ENCODE results near the gene VASH1. TPM values are rescaled to one million over a fixed set of nuclear protein-coding genes. Genes with fewer than 3 reads are reported as not detected.

The VASH1 gene
- total RNA-seq, 1 donor from 2014 or later, result 6.3 TPM

DNA sequence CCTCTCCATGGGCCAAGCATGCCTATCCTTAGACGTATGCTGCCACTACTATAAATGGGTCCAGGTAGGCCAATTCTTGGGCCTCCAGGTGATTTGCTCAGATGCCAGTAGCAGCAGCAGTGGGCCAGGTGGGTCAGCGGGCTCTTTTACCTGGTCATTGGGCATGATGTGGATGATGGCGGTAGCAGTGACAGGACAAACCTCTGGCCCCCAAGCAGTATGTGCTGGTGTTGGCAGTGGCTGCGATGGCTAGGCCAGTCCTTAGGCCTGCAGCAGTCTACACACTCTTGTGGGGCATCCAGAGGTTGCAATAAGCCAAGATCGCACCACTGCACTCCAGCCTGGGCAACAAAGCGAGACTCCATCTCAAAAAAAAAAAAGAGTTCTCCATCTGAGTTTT lies 19.1 kb upstream of the VASH1 start:
- no peak for DNase-seq (ENCODE audit: low read depth in 2 of 2)

DNA sequence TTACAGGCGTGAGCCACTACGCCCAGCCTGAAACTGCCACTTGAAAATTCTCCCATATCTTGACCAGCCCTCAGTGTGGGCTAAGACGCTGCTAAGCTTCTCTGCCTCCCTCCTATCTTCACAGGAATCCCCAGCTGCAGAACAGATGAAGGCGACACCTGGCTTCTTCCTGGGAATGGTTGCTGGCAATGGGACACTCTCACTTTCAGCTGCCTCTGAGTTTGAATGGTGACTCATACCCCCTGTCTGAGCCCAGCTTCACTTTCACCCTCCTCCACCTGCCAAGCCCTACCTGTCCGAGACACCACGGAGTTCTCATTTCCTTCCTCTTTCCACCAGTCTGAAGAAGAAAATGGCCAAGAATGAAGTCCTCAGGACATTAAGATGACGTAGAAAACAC lies 18.3 kb upstream of the VASH1 start:
- DNase-seq (ENCODE audit: low read depth in 2 of 2), result no peak

DNA sequence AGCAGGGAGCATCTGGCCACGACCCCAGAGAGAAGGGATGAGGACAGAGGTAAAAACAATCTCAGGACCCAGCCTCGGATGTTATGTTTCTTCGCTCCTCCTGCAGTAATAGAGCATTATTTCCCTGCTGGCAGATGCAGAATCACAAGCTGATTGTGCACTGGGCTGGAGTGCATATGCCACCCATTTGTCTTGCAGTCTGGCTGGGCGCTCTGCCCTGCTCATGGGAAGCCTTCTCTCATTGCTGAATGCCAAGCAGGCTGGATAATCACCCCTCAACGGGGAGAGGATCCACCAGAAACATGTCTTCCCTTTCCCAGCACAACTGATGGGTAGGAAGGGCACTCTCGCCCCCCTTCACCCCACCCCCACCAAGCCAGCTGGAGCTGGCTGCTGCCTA lies 8.5 kb upstream of the VASH1 start:
- DNase-seq (ENCODE audit: low read depth in 2 of 2), result no peak

DNA sequence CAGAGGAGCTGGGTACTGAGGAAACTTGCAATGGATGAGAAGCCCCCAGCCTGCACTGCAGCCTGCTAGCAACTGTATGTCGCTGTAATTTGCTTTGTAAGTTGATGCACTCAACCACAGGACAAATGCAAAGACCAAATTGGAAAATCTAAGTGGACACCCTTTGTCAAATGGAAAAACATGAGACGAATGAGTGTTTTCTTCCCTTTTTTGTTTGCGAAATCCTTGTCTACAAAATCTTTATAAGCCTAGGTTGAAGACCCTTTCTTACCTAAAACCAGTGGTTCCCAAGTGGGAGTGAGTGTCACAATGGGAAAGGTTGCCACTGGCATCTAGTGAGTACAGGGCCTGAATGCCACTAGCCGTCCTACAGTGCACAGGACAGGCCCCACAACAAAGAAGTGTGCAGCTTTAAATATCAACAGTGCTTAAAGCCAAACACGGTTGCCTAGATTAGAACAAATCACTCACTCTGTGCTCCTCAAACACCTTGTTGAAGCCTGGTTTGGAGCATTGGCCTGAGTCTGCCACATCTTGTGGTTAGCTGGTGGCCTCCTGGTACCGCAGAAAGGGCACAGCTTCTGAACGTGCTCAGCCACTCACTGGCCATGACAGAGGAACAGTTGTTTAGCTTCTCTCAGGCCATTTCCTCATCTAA lies 7.6 kb upstream of the VASH1 start:
- no peak for DNase-seq (ENCODE audit: low read depth in 2 of 2)

DNA sequence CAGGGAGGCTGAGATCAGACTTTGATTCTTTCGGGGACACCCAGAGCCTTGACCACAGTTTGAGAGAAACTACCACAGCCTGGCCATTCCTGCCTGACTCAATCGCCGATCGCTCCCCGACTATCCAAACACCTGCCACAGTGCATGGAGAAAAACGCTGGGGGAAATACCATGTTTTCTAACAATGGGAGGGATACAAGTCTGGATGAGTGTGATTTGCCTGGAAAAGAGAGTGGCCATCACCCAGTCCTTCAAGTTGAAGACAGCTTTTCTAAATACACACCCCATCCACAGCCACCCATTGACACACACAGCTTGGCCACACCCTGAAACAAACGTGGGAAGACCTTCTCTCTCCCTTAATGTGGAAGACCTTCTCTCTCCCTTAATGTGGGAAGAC lies 6.7 kb upstream of the VASH1 start:
- DNase-seq (ENCODE audit: low read depth in 2 of 2), result no peak

DNA sequence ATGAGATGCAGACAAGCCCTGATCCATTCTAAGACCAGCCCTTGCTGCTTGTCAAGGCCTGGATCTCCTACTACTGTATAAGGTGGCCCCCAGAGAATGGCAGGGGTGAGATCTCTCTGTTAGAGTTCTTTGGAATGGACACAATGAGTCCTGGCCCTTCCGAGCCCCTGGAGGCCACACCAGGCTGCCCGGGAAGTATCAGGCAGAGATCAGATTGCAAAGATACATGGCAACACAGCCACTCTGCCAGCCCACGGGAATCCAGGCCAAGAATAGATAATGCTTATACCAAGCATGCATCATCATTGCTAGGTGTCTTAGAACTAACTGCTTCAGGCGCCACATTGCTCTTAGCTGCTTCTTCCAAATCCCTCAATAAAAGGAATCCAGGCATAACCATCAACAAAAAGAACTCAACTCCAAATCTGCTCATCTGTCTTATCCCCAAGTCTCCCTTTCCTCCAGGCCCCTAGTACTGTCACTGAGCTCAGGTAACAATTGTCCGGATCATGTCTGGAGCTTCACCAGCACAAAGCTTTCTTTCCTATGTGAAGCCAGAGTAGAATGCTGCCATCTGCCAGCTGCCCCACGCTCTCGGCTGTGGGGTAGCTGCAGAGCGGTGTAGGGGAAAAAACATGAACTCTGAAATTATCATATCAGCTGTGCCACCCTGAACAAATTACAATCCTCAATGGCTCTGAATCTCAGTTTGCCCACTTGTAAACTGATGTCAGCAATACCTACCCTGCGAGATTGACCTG lies 5.5 kb upstream of the VASH1 start:
- DNase-seq (ENCODE audit: low read depth in 2 of 2), result no peak

DNA sequence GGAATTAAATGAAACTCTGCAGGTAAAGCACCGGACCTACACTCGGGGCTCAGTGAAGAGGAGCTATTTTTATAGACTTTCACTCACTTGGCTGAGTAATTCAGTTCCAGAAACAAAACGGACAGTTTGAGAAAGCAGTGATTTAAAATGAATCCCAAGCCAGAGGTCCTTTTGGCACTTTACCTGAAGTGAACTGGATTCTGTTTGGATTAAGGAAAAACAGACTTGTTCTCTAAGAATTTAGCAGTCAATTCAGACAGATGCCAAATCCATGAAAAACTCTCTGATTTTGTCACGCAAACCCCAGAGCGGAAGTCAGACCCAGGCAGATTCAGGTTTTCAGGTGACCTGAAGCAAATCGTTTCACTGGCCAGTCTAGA lies 4.9 kb upstream of the VASH1 start:
- DNase-seq (ENCODE audit: low read depth in 2 of 2), result no peak

DNA sequence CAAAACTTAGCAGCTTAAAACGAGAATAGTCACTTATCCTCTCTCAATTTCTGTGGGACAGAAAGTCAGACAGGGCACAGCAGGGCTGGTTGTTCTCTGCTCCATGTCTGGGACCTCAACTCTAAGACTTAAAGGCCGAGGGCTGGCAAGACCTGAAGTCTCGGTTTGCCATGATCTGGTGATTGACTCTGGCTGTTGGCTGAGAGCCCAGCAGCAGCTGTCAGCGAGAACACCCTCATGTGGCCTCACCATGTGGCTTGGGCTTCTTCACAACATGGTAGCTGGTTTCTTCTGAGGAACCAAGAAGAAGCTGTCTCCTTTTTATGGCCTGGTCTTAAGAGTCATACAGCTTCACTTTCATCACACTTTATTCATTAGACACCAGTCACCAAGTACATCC lies 1.7 kb upstream of the VASH1 start:
- no peak for DNase-seq (ENCODE audit: low read depth in 2 of 2)

DNA sequence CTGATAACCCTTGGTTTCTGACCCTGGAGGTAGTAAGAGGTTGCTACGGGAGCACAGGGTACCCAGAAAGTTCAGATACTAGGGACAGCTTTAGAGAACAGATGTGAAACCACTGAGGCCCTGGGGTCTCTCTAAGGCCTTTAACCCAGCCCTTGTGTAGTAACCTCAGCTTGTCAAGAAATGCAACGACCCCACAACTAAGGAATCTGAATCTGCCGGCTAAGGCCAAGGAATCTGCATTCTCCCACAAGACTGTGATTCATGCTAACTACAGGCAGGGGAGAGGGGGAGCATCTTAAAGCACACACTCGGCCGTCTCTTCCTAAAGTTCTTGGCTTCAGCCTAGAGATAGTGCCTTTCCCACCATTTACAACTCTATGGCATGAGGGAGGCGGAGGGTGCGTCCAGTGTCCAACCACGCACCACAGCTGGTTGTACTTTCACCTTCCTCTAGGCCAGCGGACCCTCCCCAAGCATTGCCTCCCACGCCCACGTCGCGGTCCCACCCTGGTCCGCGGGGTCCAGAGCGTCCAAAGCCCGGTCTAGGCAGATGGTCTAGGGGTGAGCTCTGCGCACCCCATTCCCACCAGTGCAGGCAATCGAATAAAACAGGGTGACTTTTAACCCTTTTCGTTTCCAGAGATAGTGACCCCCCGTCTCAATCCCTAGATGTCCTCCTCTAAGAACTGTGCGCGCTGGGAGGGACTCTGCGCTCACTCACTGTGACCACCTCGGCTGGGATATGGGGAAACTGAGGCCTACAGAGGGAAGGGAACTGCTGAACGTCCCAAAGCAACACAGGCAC lies 735 bp upstream of the VASH1 start:
- DNase-seq (ENCODE audit: low read depth in 2 of 2), result no peak

DNA sequence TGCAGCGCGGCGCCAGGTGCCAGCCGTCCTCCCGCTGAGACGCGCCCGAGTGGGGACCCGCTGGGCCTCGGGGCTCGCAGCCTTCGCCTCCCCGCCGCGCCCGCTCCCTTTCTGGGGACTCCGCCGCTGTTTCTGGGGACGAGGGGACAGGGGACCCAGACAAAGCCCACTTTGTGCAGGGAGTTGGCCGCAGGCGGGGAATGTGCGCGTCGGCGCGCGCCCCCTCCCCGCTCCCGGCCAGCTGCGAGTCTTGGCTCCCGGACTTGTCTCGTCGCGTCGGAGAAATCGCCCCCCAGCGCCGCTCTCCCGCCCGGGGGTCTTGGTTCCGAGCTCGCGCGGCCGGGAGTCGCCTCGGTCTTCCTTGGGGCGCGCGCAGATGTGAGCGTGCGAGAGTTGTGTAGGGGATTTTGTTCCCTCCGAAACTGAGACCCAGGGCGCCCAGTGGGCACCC lies 717 bp downstream of the VASH1 start:
- DNase-seq (ENCODE audit: low read depth in 2 of 2), result no peak

DNA sequence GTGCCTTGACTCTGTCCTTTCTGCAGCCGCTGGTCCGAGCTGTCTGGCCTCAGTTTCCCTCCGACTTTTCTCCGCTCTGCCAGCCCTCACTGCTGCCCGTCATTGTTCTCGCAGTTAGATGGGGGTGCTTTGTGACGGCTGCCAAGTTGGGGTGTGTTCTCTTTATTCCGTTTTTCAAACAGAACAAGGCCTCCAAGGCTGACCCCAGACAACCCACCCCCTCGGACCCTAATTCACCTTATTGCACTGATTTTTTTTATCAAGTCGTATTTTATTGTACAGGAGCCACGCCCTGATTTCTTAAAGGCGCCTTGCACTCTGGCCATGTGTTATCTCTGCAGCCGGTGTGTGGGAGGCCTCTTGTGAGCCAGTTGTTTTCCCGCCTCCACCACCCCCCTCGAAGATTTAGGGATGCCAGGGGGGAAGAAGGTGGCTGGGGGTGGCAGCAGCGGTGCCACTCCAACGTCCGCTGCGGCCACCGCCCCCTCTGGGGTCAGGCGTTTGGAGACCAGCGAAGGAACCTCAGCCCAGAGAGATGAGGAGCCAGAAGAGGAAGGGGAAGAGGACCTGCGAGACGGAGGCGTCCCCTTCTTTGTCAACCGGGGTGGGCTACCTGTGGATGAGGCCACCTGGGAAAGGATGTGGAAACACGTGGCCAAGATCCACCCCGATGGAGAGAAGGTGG lies 1.3 kb downstream of the VASH1 start:
- DNase-seq (ENCODE audit: low read depth in 2 of 2), result no peak

DNA sequence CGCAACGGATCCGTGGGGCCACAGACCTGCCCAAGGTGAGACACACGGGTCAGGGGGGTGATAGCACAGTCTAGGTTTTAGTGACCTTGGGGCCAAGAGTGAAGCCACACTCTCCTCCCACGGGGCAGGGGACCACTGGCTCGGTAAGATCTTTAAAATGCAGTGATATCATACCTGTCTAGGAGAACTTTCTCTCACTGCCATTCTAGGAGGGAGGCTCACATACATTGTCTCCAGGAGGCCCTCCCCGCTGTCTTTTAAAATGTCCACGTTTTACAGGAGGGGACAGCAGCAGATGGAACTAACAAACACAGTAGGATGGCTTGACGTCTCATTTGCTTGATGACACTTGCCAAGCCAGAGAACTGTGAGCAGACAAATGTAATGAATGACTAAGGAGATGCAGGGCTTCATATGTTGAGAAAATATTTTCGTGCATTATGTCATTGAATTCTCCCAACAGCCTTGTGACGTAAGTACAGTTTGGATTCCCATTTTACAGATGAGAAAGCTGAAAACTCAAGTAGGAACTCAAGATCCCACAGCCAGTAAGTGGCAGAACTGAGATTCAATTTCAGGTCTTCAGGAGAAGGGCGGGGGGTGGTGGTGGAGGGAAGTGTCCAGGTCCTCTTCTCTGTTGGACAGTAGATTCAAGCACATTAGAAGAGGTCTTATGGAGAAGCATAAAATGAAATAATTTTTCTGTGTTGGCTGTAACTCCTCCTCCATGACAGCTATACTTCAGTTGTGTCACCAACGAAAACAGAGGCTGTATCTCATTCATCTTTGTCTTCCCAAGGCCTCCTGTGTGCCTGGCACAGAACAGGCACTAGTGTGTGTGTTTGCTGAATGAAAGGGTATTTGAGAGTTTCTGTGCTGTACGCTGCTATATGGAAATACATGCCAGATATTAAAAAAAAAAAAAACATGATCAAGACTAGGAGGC lies 2.1 kb downstream of the VASH1 start:
- no peak for DNase-seq (ENCODE audit: low read depth in 2 of 2)

DNA sequence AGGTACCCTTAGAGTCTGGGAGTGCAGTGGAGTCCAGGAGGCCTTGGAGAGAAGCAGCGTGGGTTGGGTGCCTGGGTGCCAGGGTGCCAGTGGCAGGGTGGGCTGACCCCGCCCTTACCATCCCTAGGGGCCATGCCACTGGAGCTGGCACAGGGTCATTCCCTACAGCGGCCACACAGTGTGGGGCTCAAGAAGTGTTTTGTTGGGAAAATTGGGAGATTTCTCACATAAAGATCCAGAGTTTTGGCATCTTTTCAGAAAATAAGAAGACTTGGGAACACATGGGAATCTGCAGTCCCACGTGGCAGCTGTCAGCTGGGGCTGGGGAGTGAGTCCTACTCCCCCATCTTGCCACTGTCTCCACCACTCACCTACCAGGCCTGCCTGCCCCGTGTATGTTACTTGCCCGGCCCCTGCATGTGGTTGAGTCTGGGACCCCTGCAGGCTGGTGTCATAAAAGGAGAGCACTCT lies 4.2 kb downstream of the VASH1 start:
- no peak for DNase-seq (ENCODE audit: low read depth in 2 of 2)

DNA sequence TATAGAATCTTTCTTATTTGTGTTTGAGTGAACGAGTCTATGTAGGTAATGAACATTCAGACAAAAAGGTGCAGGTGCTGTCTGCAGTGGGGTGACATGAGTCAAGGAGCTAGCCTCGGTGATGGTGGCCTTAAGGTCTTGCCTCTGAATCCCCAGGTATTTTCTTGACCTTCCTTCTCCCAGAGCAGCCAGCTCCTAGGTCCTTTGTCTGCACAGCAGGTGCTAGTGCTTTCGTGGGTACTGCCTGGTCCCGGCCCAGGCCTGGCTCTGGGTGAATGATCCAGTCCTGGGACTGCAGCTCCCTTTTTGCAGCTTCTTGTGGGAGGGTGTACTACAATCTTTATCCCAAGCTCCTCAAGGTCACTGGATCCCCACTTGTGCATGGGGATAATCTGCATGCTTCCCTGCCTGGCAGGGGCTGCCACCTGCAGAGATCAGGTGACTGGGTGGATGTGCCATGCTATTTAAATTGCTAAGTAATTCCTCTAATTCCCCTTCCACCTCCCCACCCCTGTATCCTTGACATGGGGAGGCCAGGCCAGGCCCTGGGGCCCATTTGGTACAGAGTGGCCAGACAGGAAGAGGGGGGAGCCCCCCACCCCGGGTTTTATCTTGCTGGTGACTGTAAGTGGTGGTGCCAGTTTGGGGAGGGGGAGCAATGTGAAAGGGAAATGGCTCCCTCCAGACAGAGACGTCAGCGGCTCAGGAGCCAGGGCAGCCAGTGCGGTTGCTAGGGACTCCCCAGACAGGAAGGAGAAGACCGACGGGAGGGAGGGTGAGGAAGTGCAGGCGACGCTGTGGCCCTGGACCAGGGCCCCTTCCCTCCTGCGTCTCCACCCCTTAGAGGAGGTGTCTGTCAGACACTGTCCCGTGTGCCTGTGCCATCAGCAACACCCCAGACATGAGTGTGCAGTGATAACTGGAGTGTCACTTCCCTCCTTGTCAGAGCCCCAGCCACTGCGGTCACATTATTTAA lies 6.7 kb downstream of the VASH1 start:
- peak; percentile 15 to 66 for DNase-seq (ENCODE audit: low read depth in 2 of 2)

DNA sequence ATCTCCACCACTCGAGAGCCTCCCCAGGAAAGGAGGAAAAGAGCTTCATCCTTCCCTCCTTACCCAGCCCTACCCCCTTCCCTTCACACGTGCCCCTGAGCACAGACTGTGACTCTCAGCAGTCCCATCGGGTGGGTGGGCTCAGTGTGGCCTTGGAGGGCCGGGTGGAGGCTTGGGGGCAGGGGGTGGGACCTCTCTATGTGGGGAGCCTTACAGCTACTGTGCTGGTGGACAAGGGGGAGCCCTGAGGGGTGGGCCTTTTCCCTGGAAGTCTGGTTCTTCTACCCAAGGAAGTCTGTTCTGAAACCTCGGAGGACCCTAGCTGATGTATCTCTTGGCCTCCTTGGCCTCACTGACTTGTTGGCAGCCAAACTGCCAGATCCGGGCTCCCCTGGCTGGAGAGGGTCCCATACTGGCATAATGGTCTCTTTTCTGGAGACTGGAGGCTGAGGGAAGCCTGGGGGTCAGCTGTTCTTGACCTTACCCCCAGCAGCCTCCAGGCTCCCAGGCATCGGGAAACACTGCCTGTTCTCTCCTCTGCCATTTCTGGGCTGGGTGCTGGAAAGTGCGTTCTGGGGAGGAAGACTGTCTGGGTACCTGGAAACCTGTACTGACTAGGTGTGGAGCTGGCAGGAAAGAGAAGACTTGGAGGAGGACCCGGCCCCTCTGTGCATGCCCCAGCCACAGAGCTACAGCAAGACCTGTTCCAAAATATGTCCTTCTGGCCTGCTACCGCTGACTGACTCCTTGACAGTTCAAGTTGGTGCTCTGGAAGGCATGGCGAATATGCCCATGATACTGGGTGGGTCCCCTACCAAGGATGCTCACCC lies 7.6 kb downstream of the VASH1 start:
- no peak for DNase-seq (ENCODE audit: low read depth in 2 of 2)

DNA sequence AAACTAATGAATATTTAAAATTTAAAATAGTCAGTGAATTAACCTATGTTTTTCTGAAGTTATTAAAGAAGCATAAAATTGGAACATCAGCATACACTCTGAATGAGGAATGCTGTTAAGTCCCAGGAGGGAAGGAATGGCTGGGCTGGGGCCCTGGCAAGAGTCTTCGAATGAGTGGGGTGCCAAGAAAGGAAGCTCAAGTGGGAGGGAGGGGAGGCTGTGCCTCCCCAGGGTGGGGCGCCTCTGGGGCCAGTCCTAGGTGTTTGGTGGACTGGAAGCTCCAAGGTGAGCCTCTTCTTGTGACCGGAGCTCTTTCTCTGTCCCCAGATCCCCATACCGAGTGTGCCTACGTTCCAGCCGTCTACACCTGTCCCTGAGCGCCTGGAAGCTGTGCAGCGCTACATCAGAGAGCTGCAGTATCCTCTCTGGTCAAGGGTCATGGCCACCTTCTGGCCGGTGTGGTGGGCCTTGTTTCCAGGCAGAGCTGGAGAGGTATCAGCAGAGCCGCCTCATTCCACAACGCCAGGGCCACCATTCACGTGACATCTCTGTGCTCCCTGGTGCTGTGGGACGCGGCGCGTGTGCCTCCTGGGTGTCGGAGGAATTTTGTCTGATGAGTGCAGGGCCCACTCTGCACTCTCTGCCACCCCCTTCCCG lies 8.5 kb downstream of the VASH1 start:
- no peak for DNase-seq (ENCODE audit: low read depth in 2 of 2)

DNA sequence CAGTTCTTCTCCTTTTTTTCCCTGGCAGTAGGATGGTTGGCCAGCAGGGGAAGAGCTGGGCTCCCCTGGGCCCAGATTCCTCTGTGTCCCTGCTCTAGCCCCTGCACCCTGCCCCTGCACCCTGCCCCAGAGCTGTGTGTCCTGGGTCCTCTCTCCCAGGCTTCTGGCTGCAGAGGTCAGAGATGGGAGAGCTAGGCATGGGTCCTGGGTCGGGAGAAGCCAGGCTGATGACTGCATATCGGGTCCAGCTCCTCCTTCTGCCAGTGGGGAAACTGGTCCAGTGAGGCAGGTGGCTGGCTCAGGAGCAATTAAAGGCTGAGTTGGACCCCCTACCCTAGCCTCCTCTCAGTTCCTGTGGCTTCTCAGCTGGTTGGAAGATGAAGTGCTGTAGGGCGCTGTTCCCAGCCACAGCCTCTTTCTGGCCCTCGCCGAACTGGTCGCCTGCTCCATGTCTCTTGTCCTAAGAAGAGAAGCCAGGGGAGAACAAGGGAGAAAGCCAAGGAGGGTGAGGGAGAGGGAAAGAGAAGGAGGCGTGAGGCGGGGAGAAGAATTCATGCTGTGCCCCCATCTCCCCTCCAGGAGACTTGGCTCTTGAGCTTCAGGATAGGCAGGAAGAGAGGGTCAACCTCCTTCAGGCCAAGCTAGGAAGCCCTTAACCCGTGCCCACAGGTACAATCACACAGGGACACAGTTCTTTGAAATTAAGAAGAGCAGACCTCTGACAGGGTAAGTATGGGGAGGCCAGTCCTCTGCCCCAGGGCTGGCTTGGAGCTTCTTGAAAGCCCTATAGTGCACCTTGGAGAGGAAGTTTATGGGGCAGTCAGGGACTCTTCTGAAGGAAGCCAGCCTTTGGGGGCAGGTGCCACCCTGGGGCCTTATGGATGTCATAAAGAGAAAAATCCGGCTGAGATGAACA lies 9.5 kb downstream of the VASH1 start:
- no peak for DNase-seq (ENCODE audit: low read depth in 2 of 2)
